Sciatic nerve (tissue), 2 donors: ENCODE results near the gene TBC1D17. TPM values are rescaled to one million over a fixed set of nuclear protein-coding genes. Genes with fewer than 3 reads are reported as not detected.

ENCODE experiments used
- ATAC-seq: fragments of 200-7000 bp; cut with Tn5 transposase; one replicate; pipeline ENCODE4 v1.9.1; 2020; ENCODE audit warnings: mild to moderate bottlenecking, moderate library complexity
- DNase-seq: peaks from one replicate; pipeline ENCODE4 v3.0.0-alpha.2; 2020; ENCODE audit warnings: low spot score
- intact Hi-C: fragments of 100-400 bp; cut with DNase I; formaldehyde crosslinking; loops from one replicate; pipeline ENCODE4 v1.14.2; 2022
- microRNA-seq: library from miRNA; unstranded; fragments of <30 nt; microRNA quantifications from one replicate; pipeline ENCODE4 v1.2.0, GENCODE V29; 2020
- total RNA-seq: library from RNA; stranded (reverse); fragmentation: NEBNext Ultra II Directional; extraction: Animal tissue kit (Norgen Biotek cat#: 25700); gene quantifications from one replicate; pipeline ENCODE4 v1.2.1, GENCODE V29; 2021
- donor health status: DM: no; HTN: no; CAD: no.
- donor health status: DM: no; HTN: no; CAD: no.

The TBC1D17 gene
- total RNA-seq, 1 donor from 2014 or later, result 64.8 TPM

GRCh38 chr19:49927526-49928264 is 50.2 kb downstream of the TBC1D17 start:
- ATAC-seq (no peak), DNase-seq (no peak)
- intact Hi-C loops, result no loop called here

DNA sequence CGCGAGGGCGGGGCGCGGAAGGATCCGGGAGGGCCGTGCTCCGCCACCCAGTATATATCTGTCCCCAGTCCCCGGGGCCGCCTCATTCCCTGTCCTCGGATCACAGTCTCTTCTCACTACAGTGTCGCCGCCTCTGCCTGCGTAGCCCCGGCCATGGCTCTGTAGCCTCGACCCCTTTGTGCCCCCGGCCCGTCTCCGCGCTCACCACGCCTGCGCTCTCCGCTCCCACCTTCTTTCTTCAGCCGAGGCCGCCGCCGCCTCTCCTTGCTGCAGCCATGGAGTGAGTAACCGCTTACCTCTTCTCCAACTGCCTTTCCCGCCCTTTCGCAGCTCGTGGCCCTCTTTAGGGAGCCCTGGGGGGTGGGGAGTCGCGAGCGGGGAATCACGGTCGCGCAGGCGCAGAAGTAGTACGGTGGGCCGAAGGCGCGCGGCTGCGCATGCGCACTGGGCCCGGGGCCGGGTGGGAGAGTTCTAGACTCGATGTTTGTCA is 51.7 kb downstream of the TBC1D17 start, which contains the start of the genes ATF5 and NUP62:
ATF5 (plus strand) TSS at position 85 of the 490 bp plus-strand sequence. CDS start 1,646 bp downstream, outside the sequence.
NUP62 (minus strand) TSS at position 384 of the 490 bp plus-strand sequence. CDS start 19,697 bp downstream, outside the sequence.
- ATAC-seq (peak; percentile 87), DNase-seq (peak; percentile 96)
- intact Hi-C loops, result no loop called here

- intact Hi-C loops, result no loop called here
- DNase-seq (peak; percentile 96), ATAC-seq (peak; percentile 94)
Observed at GRCh38 chr19:49929611-49930482, 52.3 kb downstream of the TBC1D17 start.

DNA sequence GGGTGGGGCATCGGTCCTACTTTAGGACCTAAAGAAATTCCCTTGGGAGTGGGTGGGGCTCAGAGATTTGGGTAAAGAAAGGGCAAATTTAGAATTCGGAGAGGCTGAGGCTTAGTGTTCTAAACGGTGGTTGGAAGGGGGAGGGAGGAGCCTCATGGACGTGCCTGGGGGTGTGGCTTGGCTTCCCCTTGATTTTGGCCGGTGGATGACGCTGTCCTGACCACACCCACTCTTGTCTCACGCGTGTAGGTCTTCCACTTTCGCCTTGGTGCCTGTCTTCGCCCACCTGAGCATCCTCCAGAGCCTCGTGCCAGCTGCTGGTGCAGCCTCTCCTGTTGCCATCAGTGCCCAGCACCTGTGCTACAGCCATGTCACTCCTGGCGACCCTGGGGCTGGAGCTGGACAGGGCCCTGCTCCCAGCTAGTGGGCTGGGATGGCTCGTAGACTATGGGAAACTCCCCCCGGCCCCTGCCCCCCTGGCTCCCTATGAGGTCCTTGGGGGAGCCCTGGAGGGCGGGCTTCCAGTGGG is 53.0 kb downstream of the TBC1D17 start:
- ATAC-seq (peak; percentile 37), DNase-seq (peak; percentile 73)
- intact Hi-C loops, result no loop called here

DNA sequence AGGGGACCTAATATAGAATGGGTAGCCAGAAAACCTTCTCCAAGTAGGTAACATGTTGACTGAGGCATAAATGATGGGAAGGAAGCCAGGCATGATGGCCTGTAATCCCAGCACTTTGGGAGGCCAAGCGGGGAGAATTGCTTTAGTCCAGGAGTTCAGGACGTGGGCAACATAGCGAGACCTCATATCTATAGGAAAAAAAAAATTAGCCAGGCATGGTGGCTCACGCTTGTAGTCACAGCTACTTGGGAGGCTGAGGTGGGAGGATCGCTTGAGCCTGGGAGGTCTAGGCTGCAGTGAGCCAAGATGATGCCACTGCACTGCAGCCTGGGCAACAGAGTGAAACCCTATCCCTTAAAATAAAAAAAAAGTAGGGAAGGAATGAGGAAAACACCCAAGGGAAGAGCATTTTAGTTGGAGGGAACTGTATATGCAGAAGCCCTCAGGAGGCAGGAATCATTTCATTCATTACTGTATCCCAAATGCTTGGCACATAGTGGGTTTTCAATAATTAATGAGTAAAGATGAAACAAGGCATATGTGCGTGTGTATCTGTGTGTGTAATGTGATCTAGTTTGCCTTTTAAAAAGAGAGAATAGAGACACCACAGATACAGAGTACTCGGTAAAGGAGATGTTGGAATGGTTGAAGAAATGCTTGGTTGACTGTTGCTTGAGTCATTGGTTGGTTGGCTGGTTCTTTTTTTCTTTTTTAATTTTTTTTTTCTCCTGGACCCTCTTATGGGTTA is 54.0 kb downstream of the TBC1D17 start:
- DNase-seq (no peak), ATAC-seq (no peak)
- intact Hi-C loops, result no loop called here

GRCh38 chr19:49932041-49932451 is 54.5 kb downstream of the TBC1D17 start:
- intact Hi-C loops, result no loop called here
- ATAC-seq (no peak), DNase-seq (peak; percentile 13)

- no peak for DNase-seq
- intact Hi-C loops, result no loop called here
- ATAC-seq, result no peak
Observed at GRCh38 chr19:49932731-49933131, 55.2 kb downstream of the TBC1D17 start.

DNA sequence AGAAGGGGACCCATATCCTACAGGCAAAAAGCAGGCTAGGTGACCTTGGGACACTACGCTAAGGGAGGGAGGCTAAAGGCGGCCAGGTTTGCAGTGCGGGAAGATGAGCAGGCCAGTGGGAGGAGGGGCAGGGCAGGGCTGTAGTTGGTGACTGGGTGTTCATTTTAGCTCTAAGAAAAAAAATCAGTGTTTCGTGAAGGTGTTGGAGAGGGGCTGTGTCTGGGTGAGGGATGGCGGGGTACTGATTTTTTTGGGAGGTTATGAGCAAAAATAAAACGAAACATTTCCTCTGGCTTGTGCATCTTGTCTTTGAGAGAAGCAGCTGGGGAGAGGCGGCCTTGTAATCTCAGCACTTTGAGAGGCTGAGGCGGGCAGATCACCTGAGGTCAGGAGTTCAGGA is 56.1 kb downstream of the TBC1D17 start:
- intact Hi-C loops, result no loop called here
- no peak for ATAC-seq

GRCh38 chr19:49936549-49936948 is 59.0 kb downstream of the TBC1D17 start:
- no peak for ATAC-seq
- no peak for DNase-seq
- intact Hi-C loops, result no loop called here

More for the DNA sequence above, 56.1 kb downstream of the TBC1D17 start:
- peak; percentile 36 for DNase-seq

DNA sequence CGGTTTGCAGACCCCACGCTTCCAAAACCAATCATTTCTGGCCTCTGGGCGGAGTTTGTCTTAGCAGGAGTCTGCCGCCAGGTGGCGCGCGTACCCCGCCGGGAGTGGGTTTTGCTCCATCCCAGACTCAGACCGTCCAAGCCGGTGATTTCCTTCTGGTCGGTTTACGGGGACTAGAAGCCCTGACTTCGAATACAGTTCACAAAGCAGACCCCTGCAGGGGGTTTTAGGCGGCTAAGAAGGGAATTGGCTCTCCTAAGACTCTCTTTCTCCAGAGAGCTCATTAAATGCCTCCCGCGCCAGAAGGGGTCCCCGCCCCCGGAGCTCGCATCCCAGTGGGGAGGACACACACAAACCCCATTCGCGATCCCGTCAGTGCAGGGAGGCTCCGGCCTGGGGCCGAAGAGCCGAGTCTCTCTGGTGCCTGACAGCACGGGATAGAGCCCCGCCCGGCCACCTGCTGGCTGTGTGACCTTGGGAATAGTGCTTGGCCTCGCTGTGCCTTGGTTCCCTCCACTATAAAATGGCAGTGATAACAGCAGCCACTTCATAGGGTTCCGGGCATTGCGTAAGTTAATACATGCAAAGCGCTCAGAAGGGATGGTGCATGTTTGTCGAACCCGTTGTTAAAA is 60.4 kb downstream of the TBC1D17 start:
- DNase-seq (peak; percentile 91), ATAC-seq (peak; percentile 94)
- intact Hi-C loops, result no loop called here

Small RNA genes lying within 50 kb of the gene (microRNA-seq; reads per million reads assigned to microRNA genes)
- gene MIR4749, result not detected
- not detected for gene MIR4750
- gene MIR6800, result not detected

Other genes starting within 250 kb of the TBC1D17 start
- gene RRAS, start 237.6 kb upstream of the TBC1D17 start, total RNA-seq, result 135 TPM
- gene SCAF1, start 235.5 kb upstream of the TBC1D17 start, total RNA-seq, result 65.5 TPM
- gene IRF3, start 211.8 kb upstream of the TBC1D17 start, total RNA-seq, result 76.7 TPM
- 11.5 TPM for gene BCL2L12, start 211.8 kb upstream of the TBC1D17 start, total RNA-seq
- 103 TPM for gene PRMT1, start 200.4 kb upstream of the TBC1D17 start, total RNA-seq
- gene ADM5, start 188.1 kb upstream of the TBC1D17 start, total RNA-seq, result 3.7 TPM
- 5.9 TPM for gene CPT1C, start 186.6 kb upstream of the TBC1D17 start, total RNA-seq
- 0.85 TPM for gene TSKS, start 114.4 kb upstream of the TBC1D17 start, total RNA-seq
- gene AP2A1, start 110.7 kb upstream of the TBC1D17 start, total RNA-seq, result 74.3 TPM
- gene FUZ, start 64.4 kb upstream of the TBC1D17 start, total RNA-seq, result 26.4 TPM
- 39.7 TPM for gene MED25, start 59.4 kb upstream of the TBC1D17 start, total RNA-seq
- gene PTOV1, start 26.5 kb upstream of the TBC1D17 start, total RNA-seq, result 143 TPM
- 66.6 TPM for gene PNKP, start 10.1 kb upstream of the TBC1D17 start, total RNA-seq
- 36.6 TPM for gene AKT1S1, start 347 bp upstream of the TBC1D17 start, total RNA-seq
- gene IL4I1, start 19.2 kb downstream of the TBC1D17 start, total RNA-seq, result 4.6 TPM
- gene ATF5, start 51.5 kb downstream of the TBC1D17 start, total RNA-seq, result 26.0 TPM
- 37.4 TPM for gene NUP62, start 51.8 kb downstream of the TBC1D17 start, total RNA-seq
- gene SIGLEC11, start 83.5 kb downstream of the TBC1D17 start, total RNA-seq, result 1.6 TPM
- 42.4 TPM for gene VRK3, start 147.7 kb downstream of the TBC1D17 start, total RNA-seq
- 9.0 TPM for gene ZNF473, start 148.3 kb downstream of the TBC1D17 start, total RNA-seq